Measurements from ENCODE around the gene C10orf120. TPM values are rescaled to one million over a fixed set of nuclear protein-coding genes. Genes with fewer than 3 reads are reported as not detected.

The C10orf120 gene
- total RNA-seq, 1 donor from 2014 or later, result not detected

DNA sequence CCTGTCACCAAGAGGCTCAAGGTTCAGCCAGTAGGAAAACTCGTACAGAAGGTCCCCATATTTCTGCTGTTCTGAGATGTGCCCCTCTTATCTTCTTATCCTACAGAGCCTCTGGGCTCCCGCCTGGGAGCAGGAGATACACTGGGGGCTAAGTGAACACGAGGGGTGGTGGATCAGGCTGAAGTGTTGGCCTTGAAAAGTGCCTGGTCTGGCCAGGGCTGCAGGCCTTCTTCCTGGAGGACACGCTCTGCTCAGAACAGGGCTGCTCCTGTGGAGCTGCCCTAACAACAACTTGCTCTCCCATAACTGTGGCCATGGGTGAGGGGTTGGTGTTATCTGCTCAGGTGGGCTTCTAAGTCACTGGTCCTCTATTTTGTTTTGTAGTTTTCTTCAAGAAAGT lies 33.7 kb downstream of the C10orf120 start:
- no peak for DNase-seq (ENCODE audit: low spot score)

DNA sequence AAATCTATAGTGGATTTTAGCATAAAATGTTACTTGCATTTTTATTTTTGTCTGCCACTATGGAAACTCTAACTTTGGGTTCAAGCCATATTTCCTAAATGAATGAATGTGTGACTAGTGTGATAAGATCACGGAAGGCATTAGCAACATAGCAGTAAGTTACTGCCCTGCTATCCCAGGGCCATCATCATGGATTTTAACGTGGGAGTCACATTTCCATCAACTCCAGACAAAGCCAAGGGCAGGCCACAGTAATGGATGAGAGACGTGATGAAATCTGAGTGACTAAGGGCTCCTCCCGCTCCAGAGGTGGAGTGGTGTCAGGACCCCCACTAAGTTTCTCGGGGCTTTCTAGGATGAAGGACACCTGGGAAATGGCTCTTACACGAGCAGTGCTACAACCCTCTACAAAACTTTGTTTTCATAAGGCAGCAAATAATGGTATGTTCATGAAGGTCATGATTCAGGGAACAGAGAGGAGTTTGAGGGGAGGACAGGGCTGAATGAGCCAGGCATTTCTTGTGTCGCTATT lies 34.3 kb downstream of the C10orf120 start:
- Mint-ChIP-seq H3K36me3 (ENCODE audit: low read depth) (no peaks in the 10 kb centered on the region), H3K4me3 (no peak overlapping the region), H3K27ac (no peak overlapping the region), H3K4me1 (ENCODE audit: low read depth) (no peaks in the 10 kb centered on the region), H3K27me3 (ENCODE audit: insufficient read depth) (peaks cover 1% of the 10 kb centered on the region), H3K9me3 (no peaks in the 10 kb centered on the region)
- no peak for DNase-seq (ENCODE audit: low spot score)
- intact Hi-C loops (cut with micrococcal nuclease), result no loop called here

More for the DNA sequence above, 33.7 kb downstream of the C10orf120 start:
- H3K36me3 Mint-ChIP-seq (ENCODE audit: low read depth), result no peaks in the 10 kb centered on the region
- no peak overlapping the region for H3K4me3 Mint-ChIP-seq
- H3K9me3 Mint-ChIP-seq, result no peaks in the 10 kb centered on the region
- no peak overlapping the region for H3K27ac Mint-ChIP-seq
- H3K27me3 Mint-ChIP-seq (ENCODE audit: insufficient read depth), result peaks cover 1% of the 10 kb centered on the region
- intact Hi-C loops (cut with micrococcal nuclease), result no loop called here
- H3K4me1 Mint-ChIP-seq (ENCODE audit: low read depth), result no peaks in the 10 kb centered on the region

DNA sequence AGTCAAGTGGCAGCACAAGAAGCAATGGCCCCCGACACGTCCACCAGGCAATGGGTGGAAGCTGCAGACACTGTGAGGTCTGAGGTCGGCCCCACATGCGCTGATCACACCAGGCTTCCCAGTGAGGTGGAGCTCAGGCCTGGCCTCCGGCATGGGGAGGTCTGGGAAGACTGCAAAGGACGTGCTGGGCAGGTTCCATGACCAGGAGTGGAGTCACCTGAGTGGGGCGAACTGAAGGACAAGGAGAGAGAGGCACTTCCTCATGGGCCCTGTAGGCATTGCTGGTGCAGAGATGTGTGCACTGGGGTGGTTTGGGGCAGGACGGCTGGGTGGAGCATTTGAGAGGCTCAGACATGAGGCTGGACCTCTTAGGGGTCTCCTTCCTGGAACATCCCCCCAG lies 35.1 kb downstream of the C10orf120 start:
- intact Hi-C loops (cut with micrococcal nuclease), result no loop called here
- Mint-ChIP-seq H3K4me3 (no peak overlapping the region), H3K9me3 (no peaks in the 10 kb centered on the region), H3K27ac (no peak overlapping the region), H3K36me3 (ENCODE audit: low read depth) (no peaks in the 10 kb centered on the region), H3K27me3 (ENCODE audit: insufficient read depth) (no peaks in the 10 kb centered on the region), H3K4me1 (ENCODE audit: low read depth) (no peaks in the 10 kb centered on the region)
- no peak for DNase-seq (ENCODE audit: low spot score)

DNA sequence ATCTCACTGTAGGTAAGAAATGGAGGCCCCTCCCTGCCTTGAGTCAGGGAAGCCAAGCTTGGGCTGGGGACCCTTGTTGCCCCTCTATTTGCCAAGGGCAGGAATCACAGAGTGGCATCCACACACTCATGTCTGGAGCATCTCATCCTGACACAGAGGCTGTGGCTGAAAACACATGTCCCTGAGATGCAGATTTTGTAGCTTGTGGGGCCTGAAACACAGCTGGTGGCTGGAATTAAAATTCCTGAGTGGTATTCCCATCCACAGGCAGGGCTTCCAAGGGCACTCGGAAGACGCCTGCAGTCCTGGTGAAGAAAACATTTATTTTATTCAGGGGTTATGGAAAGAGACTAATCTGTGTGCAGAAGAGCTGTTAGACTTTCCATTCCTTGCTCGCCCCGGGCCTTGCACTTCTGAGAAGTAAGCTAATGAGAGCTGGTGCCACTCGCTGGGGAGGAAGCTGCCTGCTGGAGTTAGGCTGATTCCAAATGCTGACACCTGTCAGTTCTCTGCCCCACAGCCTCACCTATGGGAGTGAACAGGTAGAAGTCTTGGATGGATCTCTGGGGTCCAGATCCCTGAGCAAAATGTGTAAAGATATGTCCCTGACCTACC lies 36.0 kb downstream of the C10orf120 start:
- Mint-ChIP-seq H3K4me3 (no peak overlapping the region), H3K27me3 (ENCODE audit: insufficient read depth) (no peaks in the 10 kb centered on the region), H3K4me1 (ENCODE audit: low read depth) (no peaks in the 10 kb centered on the region), H3K27ac (no peak overlapping the region), H3K36me3 (ENCODE audit: low read depth) (no peaks in the 10 kb centered on the region), H3K9me3 (no peaks in the 10 kb centered on the region)
- intact Hi-C loops (cut with micrococcal nuclease), result no loop called here
- DNase-seq (ENCODE audit: low spot score), result no peak

DNA sequence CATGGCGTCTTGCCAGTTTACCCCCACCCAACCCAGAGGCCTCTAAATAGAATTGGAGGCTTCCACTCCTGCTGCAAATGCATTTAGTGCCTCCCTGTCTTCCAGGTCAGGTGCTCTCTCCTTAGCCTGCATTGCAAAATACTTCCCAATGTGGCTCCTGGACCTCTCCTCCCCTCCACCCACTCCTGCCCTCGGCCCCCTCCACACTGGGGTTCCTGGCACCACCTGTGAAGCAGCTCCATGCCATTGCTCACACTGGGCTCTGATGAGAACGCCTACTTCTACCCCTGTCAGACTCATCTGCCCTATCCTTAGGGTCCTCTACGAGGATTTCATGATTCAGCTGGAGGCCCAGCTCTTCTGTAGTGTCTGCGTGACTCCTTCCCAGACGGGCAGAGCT lies 37.4 kb downstream of the C10orf120 start:
- no peaks in the 10 kb centered on the region for H3K9me3 Mint-ChIP-seq
- H3K27ac Mint-ChIP-seq, result no peak overlapping the region
- intact Hi-C loops (cut with micrococcal nuclease), result no loop called here
- peaks cover 3% of the 10 kb centered on the region for H3K27me3 Mint-ChIP-seq (ENCODE audit: insufficient read depth)
- no peak for DNase-seq (ENCODE audit: low spot score)
- no peaks in the 10 kb centered on the region for H3K4me1 Mint-ChIP-seq (ENCODE audit: low read depth)
- no peak overlapping the region for H3K4me3 Mint-ChIP-seq
- no peaks in the 10 kb centered on the region for H3K36me3 Mint-ChIP-seq (ENCODE audit: low read depth)

DNA sequence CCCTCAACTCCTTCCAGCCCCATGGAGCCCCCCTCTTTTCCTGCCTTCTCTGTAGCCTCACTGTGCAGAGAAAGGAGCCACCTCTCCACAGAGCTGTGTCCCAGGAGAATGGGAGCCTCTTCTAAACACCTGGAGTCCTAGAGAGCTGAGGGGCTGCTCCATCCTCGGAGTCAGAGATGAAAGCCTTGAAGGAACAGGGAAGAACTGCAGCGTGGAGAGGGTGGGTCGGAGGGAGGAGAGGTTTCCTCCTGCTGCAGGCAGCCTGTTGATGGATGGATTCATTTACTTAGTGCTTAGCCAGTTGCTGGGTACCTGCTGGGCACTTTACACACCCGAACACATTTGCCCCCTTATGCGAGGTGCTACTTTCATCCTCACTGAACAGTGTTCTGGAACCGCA lies 39.0 kb downstream of the C10orf120 start:
- no peak overlapping the region for H3K27ac Mint-ChIP-seq
- peaks cover 7% of the 10 kb centered on the region for H3K27me3 Mint-ChIP-seq (ENCODE audit: insufficient read depth)
- H3K9me3 Mint-ChIP-seq, result no peaks in the 10 kb centered on the region
- intact Hi-C loops (cut with micrococcal nuclease), result no loop called here
- no peaks in the 10 kb centered on the region for H3K4me1 Mint-ChIP-seq (ENCODE audit: low read depth)
- no peaks in the 10 kb centered on the region for H3K36me3 Mint-ChIP-seq (ENCODE audit: low read depth)
- DNase-seq (ENCODE audit: low spot score), result no peak
- no peak overlapping the region for H3K4me3 Mint-ChIP-seq

DNA sequence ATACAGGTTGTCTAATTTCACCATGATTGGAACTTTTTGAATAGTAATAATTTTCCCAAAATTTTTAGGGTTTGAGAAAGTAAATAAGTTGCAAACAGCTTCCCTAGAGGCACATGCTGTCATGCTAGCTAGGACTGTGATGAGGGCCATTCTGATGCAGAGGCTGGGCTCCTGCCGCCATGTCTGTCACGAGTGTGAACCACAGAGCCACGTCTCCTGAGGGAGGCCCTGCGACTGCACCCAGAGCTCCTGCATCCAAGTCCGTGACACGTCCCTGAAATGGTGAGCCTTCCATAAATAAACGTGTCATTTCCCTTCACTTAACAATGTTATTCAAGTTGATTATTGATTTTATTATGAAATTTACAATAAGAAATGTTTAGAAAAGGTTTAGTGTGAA lies 40.0 kb downstream of the C10orf120 start:
- intact Hi-C loops (cut with micrococcal nuclease), result no loop called here
- Mint-ChIP-seq H3K4me3 (no peak overlapping the region), H3K27ac (no peak overlapping the region), H3K27me3 (ENCODE audit: insufficient read depth) (peaks cover 10% of the 10 kb centered on the region), H3K36me3 (ENCODE audit: low read depth) (no peaks in the 10 kb centered on the region), H3K4me1 (ENCODE audit: low read depth) (no peaks in the 10 kb centered on the region), H3K9me3 (no peaks in the 10 kb centered on the region)
- no peak for DNase-seq (ENCODE audit: low spot score)

DNA sequence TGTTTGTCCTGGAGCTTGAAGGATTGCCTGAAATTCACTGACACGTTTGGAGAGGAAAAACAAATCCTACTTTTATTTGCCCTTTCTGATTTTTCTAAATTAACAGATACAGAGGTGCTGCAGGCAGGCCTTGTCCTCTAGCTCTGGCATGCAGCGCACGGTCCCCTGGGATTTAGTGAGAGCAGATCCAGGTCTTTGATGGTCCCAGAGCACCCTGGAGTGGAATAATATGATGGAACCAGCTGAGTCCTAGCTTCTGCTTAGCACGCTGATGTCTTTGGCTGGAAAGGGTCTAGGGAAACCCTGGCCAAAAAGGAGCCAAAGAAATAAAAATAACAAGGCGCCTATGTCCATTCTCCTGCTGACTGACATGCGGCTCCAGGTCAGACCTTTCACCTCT lies 40.5 kb downstream of the C10orf120 start:
- peaks cover 11% of the 10 kb centered on the region for H3K27me3 Mint-ChIP-seq (ENCODE audit: insufficient read depth)

DNA sequence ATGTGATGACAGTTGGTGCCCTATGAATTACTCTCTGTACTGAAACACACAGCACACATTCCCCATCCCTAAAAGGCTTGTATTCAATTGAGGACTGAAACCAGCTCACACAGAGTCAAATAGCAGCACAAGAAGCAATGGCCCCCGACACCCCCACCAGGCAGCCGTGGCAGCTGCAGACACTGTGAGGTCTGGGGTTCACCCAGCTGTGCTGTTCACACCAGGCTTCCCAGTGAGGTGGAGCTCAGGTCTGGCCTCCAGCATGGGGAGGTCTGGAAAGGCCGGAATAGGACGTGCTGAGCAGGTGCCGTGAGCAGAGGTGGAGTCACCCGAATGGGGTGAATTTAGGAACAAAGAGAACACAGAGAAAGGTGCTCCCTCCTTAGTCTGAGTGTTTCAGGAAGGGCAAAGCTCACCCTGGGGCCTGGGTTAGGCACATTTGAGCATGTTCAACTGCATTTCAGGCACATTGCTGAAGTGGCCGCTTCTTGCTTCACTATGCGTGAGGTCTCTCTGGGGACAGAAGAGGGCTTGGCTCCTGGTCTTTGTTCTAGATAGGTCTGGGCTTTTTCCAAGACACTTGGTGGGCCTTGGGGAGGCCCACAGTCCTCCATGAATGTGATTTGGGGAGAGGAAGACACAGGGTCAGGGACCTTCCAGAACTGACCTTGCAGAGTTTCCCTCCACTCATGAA lies 41.1 kb downstream of the C10orf120 start:
- Mint-ChIP-seq H3K4me1 (ENCODE audit: low read depth) (no peaks in the 10 kb centered on the region), H3K27me3 (ENCODE audit: insufficient read depth) (peaks cover 13% of the 10 kb centered on the region), H3K36me3 (ENCODE audit: low read depth) (no peaks in the 10 kb centered on the region), H3K4me3 (no peak overlapping the region), H3K9me3 (no peaks in the 10 kb centered on the region), H3K27ac (no peak overlapping the region)
- no peak for DNase-seq (ENCODE audit: low spot score)
- intact Hi-C loops (cut with micrococcal nuclease), result no loop called here

More for the DNA sequence above, 40.5 kb downstream of the C10orf120 start:
- Mint-ChIP-seq H3K4me1 (ENCODE audit: low read depth) (no peaks in the 10 kb centered on the region), H3K36me3 (ENCODE audit: low read depth) (no peaks in the 10 kb centered on the region), H3K9me3 (no peaks in the 10 kb centered on the region), H3K27ac (no peak overlapping the region), H3K4me3 (no peak overlapping the region)
- intact Hi-C loops (cut with micrococcal nuclease), result no loop called here
- DNase-seq (ENCODE audit: low spot score), result no peak

DNA sequence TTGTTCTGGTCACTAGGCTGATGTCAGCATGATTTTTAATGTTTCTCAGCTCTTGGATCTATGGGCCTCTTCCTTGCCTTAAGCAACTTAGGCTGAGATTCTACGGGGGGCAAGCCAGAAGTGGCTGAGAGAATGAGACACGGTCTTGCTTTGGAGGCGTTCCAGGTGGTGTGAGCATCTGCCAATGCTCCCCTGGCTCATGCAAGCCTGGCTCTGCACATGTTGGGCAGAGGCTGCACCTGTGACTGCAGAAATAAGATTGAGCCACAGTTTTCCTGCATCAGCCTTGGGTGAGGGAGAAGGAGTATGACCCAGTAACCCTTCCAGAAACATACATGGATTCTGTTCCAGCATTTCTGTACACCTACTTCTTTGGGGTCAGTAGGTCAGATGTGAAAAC lies 41.9 kb downstream of the C10orf120 start:
- no peaks in the 10 kb centered on the region for H3K36me3 Mint-ChIP-seq (ENCODE audit: low read depth)
- no peaks in the 10 kb centered on the region for H3K4me1 Mint-ChIP-seq (ENCODE audit: low read depth)
- no peaks in the 10 kb centered on the region for H3K9me3 Mint-ChIP-seq
- no peak overlapping the region for H3K27ac Mint-ChIP-seq
- DNase-seq (ENCODE audit: low spot score), result no peak
- H3K4me3 Mint-ChIP-seq, result no peak overlapping the region
- H3K27me3 Mint-ChIP-seq (ENCODE audit: insufficient read depth), result peaks cover 17% of the 10 kb centered on the region
- intact Hi-C loops (cut with micrococcal nuclease), result no loop called here

DNA sequence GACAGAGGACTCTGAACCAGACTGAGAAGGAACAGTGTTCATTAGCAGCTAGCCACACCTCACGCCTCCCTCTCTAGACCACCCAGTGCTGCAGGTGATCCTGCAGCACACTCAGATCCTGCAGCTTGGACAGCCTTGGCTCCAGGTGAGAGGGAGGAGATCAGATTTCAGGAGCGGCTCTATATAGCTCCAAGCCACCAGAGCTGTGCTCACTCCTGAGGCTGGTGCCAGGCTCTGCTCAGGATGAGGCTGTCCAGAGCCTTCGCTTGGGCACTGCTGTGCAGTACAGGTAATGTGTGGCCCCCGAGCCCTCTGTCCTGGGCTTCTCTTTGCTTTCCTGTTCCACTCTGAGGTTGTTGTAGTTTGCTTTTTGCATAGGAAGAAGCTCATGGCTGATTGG lies 42.4 kb downstream of the C10orf120 start:
- Mint-ChIP-seq H3K9me3 (no peaks in the 10 kb centered on the region), H3K4me3 (no peak overlapping the region), H3K27me3 (ENCODE audit: insufficient read depth) (peaks cover 19% of the 10 kb centered on the region), H3K36me3 (ENCODE audit: low read depth) (no peaks in the 10 kb centered on the region), H3K4me1 (ENCODE audit: low read depth) (no peaks in the 10 kb centered on the region), H3K27ac (no peak overlapping the region)
- intact Hi-C loops (cut with micrococcal nuclease), result no loop called here
- DNase-seq (ENCODE audit: low spot score), result no peak

DNA sequence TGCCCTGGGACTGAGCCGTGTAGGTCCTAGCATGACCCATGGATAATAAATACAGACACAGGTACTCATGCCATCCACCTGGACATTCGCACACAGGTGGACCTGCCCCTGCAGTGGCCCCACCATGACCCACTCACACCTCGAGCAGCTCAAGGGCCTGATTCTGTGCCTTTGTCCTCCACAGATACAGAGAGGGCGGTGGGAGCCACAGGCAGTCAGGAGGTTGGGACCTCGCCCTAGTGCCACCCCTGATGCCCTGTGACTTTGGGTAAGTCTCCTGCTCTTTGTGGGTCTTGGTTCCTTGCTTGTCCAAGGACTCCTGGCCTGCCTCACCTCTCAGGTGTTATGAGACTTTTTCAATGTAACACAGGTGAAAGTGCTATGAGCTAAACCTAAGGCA lies 42.9 kb downstream of the C10orf120 start:
- H3K36me3 Mint-ChIP-seq (ENCODE audit: low read depth), result no peaks in the 10 kb centered on the region
- no peaks in the 10 kb centered on the region for H3K9me3 Mint-ChIP-seq
- intact Hi-C loops (cut with micrococcal nuclease), result no loop called here
- no peak overlapping the region for H3K27ac Mint-ChIP-seq
- no peaks in the 10 kb centered on the region for H3K4me1 Mint-ChIP-seq (ENCODE audit: low read depth)
- no peak for DNase-seq (ENCODE audit: low spot score)
- peaks cover 19% of the 10 kb centered on the region for H3K27me3 Mint-ChIP-seq (ENCODE audit: insufficient read depth)
- H3K4me3 Mint-ChIP-seq, result no peak overlapping the region

DNA sequence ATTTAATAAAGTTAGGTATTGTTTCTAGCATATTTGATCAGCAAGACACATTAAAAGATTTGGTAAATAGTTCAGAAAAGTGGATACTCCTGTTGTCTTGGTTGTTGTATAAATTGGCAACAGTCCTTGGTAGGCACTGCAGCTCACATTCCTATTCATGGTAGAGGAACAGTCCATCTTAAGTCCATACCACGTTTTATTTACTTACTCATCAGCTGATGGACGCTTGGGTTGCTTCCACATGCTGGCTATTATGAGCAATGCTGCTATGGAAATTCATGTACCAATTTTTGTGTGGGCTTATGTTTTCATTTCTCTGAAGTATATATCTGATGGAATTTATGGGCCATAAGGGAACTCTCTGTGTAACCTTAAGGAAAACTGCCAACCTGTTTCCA lies 43.3 kb downstream of the C10orf120 start:
- no peak for DNase-seq (ENCODE audit: low spot score)
- H3K9me3 Mint-ChIP-seq, result no peaks in the 10 kb centered on the region
- intact Hi-C loops (cut with micrococcal nuclease), result no loop called here

More for the DNA sequence above, 43.3 kb downstream of the C10orf120 start:
- Mint-ChIP-seq H3K27ac (no peak overlapping the region), H3K27me3 (ENCODE audit: insufficient read depth) (peaks cover 22% of the 10 kb centered on the region), H3K4me1 (ENCODE audit: low read depth) (no peaks in the 10 kb centered on the region), H3K36me3 (ENCODE audit: low read depth) (no peaks in the 10 kb centered on the region), H3K4me3 (no peak overlapping the region)
